GM12874 (cell line): ENCODE results near the gene GDPD5.

ENCODE experiments used
- TF ChIP-seq, protein P1 (sequence below): IDR thresholded peaks from 2 replicates; pipeline ENCODE4 v1.5.1; 2011; ENCODE audit warnings: low read depth, mild to moderate bottlenecking, control low read depth, low read length, moderate library complexity; ENCODE audit not compliant: insufficient read depth

Gene GDPD5

DNA sequence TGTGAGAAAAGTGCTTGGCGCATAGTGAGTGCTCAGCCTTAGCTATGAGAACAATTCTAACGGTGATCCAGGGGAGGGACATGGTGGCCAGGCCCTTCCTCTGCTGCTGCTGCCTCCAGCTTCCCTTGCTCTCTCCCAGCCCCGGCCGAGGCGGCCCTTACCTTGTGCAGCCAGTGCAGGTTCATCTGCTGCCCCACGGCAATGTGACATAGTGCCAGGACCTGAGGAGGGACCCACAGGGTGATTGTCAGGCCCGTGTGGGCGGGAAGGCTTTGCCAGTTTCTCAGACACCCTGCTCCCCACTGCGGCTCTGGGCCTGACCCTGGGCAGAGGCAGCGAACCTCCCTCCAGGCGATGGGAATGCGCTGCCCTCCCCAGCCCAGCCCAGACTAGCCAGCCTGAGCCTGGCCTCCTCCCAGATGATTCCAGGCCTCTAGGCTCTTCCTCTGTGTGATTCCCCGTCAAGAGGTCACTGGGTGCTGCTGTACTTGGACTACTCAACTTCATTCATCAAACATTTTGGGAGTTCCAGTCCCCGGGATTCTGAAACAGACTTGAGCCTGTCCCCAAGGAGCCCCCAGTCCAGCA lies 69.1 kb downstream of the GDPD5 start:
- TF ChIP-seq, protein P1, sequence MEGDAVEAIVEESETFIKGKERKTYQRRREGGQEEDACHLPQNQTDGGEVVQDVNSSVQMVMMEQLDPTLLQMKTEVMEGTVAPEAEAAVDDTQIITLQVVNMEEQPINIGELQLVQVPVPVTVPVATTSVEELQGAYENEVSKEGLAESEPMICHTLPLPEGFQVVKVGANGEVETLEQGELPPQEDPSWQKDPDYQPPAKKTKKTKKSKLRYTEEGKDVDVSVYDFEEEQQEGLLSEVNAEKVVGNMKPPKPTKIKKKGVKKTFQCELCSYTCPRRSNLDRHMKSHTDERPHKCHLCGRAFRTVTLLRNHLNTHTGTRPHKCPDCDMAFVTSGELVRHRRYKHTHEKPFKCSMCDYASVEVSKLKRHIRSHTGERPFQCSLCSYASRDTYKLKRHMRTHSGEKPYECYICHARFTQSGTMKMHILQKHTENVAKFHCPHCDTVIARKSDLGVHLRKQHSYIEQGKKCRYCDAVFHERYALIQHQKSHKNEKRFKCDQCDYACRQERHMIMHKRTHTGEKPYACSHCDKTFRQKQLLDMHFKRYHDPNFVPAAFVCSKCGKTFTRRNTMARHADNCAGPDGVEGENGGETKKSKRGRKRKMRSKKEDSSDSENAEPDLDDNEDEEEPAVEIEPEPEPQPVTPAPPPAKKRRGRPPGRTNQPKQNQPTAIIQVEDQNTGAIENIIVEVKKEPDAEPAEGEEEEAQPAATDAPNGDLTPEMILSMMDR, result no peak

DNA sequence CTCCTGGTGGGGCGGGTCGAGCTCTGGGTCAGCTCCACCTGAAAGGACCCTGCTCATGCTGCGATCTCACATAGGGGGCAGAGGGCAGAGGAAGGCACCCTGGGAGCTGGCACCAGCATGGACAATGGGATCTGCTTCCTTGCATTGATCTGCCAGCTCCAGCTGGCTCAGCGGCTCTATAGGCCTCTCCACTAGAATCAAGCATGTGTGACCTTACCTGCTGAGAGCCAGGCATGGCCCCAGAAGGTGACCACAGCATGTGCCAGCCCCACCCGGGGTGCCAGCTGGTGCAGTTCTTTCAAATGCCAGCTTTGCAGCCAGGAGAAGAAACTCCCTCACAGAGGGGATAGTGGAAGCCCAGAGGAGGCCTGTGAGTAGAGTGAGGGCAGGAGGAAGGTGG lies 70.8 kb downstream of the GDPD5 start:
- TF ChIP-seq, protein P1, result no peak

DNA sequence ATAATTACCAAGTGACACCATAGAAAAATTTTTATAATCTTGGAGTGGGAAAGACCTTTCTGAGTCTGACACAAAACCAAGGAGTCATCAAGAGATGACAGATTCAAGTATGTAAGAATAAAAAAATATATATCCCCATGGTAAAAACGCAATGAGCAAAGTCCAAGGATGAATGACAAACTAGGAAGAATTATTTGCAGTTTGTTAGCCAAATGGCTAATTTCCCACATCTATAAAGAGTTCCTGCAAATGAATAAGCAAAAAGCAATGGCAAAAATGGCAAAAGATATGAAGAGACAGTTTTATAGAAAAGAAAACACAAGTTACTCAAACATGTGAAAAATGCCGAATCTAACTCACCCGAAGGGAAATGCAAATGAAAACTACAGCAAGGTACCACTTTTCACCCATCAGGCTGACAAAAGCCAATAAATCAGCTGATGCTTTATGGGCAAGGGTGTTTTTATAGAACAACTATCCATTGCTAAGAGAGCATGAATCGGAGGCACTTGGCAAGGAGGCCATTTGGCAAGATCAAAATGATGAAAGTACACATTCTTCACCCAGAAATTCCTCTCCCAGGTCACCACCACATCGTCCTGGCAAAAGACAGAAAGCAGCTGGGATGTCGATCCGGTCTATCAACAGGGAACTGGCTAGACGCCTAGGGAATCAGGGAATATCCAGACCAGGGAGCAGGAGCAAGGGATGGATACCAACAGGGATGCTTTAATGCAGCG lies 71.7 kb downstream of the GDPD5 start:
- TF ChIP-seq, protein P1, result no peak

DNA sequence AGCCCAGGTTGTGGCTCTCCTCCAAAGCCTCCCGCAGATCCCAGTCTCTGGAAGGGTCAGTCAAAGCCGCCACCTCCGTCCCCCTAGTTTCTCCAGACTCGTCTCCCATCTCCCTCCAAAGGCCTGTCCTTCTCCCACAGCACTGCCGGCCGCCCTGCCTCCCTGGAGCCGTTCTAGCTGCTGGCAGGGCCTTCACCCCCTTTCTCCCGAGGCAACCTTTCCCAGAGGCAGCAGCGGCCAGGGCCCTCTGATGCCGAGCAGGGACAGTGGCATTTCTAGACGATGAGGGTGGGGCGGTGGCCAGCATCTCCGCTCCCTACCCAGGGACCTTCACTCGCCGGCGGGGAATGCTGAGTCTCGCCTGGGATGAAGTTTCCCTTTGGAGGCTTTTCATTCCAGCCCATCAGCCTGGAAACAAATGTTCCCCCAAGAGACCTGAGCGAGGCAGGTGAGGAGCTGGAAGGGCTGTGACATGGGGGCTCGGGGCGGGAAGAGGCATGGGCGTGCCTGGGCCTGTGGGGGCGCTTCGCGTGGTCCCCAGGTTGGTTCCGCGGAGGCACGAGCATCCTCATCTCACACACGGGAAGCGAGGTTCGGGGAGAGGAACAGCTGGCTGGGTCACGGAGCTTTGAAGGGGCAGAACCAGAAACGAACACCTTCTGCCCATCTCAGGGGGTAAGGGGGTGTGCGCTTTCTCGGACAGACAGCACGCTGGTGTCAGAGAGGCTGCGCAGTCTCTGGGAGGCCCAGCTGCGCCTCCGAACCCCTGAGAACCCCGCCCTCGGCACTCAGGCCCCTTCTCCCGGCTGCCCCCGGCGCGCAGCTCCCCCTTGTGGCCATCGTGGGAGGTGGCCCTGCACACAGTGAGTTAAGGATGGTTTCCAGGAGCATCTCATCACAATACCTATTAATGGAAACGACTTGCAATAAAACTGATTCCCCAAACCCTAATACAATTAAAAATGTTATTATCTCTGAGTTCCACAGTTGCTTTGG lies 74.6 kb downstream of the GDPD5 start:
- TF ChIP-seq, protein P1, result peak; percentile 67

DNA sequence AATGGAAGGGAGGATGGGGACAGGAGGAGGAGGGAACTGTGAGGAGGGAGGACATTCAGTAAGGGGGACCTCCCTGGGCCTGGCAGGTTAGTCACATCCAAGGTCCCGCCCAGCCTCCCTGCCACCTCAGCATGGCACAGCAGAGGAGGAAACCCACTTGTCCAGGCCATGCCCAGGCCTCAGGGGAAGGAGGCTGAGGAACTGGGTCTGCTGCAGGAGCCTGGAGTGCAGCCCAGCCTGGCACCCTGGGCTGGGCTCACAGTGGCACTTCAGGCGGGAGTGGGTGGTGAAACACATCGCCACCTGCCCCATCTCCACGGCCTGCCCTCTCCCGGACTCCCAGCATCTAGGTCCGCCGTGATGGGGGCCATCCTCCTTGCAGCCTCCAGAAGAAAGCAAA lies 75.5 kb downstream of the GDPD5 start:
- TF ChIP-seq, protein P1, result no peak

DNA sequence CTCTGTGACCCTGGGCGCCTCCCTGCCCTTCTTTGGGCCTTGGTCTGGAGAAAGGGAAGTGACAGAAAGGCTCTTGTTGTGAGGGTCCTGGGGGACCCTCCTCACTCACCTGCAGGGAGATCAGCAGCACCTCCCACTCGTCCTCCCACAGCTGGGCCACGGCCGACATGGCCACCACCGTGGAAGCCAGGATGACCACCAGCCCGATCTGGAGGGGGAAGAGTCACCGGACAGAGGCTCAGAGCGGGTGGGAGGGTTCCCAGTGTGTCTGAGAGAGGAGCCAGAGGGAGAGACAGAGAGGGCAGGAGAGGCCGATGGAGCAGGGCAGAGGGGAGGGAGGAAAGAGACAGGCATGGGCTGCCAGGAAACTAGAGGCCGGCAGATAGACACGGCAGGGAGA lies 76.0 kb downstream of the GDPD5 start:
- TF ChIP-seq, protein P1, result no peak

DNA sequence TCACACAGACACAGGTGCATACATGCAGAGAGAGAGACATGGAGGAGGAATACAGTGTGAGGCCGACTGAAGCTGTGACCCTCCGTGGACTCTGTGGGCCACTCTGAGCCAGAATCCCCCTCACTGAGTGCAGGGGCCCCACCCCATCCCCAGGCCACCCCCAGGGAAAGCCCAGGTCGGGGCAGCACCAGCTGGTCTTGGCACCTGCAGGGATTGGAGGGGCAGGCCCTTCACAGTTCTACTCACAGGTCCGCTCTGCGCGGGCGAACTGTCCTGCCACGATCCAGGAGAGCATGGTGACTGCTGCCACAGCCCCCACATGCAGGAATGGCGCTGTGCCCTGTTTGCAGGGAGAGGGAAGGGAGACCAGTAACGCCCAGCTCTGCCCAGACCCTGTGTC lies 76.5 kb downstream of the GDPD5 start:
- TF ChIP-seq, protein P1, result no peak
